H1 (cell line): ENCODE data around the gene TPMT. TPM values are rescaled to one million over a fixed set of nuclear protein-coding genes. Genes with fewer than 3 reads are reported as not detected.
A peak's percentile ranks its signal among the peaks of the same experiment; 100 is the strongest.

Source experiments
- CTCF ChIA-PET: fragments of 300-600 bp; sonication (Branson Sonifier 250); formaldehyde crosslinking; loops from one replicate; lab custom pipeline; 2021; ENCODE audit not compliant: partially characterized antibody; lab: Charles Lee
- POLR2A ChIA-PET: fragments of 300-600 bp; sonication (Branson Sonifier 250); formaldehyde crosslinking; loops from one replicate; lab custom pipeline; 2021; ENCODE audit warnings: inconsistent platforms; ENCODE audit not compliant: partially characterized antibody; lab: Charles Lee
- DNase-seq, 2 experiments: peaks; one replicate each; pipeline versions ENCODE4 v3.0.0 to v3.0.0-alpha.2; 2010 to 2022; ENCODE audit warnings: low spot score in 2 of 2, low read depth in 1 of 2, mixed read lengths in 1 of 2
- FAIRE-seq: peaks from 2 replicates; lab custom pipeline; 2011; peaks lifted over from hg19 to GRCh38; lab: Jason Lieb, UNC
- H2AFZ ChIP-seq: 2 replicates; pipeline ENCODE4 v1.8.1; 2012; ENCODE audit warnings: low read length, inconsistent platforms
- H2AK5ac ChIP-seq: 2 replicates; pipeline ENCODE4 v1.6.1; 2013; ENCODE audit warnings: low read depth, low read length
- H2BK120ac ChIP-seq: replicated peaks from 2 replicates; pipeline ENCODE3; 2013; ENCODE audit warnings: low read depth, low read length, inconsistent platforms
- H2BK12ac ChIP-seq: 2 replicates; pipeline ENCODE4 v1.6.1; 2013; ENCODE audit warnings: low read depth, low read length
- H2BK15ac ChIP-seq: 2 replicates; pipeline ENCODE4 v1.6.1; 2013; ENCODE audit warnings: low read length
- H2BK20ac ChIP-seq: 2 replicates; pipeline ENCODE4 v1.6.1; 2013; ENCODE audit warnings: low read length
- H2BK5ac ChIP-seq: 2 replicates; pipeline ENCODE4 v1.6.1; 2013; ENCODE audit warnings: low read depth, low read length
- H3K14ac ChIP-seq: 2 replicates; pipeline ENCODE4 v1.6.1; 2013; ENCODE audit warnings: inconsistent platforms; ENCODE audit not compliant: insufficient read length
- H3K18ac ChIP-seq: 2 replicates; pipeline ENCODE4 v1.6.1; 2013; ENCODE audit warnings: low read length; ENCODE audit errors: extremely low read depth
- H3K23ac ChIP-seq: 2 replicates; pipeline ENCODE4 v1.6.1; 2013; ENCODE audit warnings: inconsistent platforms; ENCODE audit not compliant: insufficient read length
- H3K23me2 ChIP-seq: 2 replicates; pipeline ENCODE4 v1.6.1; 2013; ENCODE audit warnings: low read depth, low read length
- H3K27ac ChIP-seq: 2 replicates; pipeline ENCODE4 v1.6.1; 2011; ENCODE audit warnings: low read depth, low read length, inconsistent platforms
- H3K27me3 ChIP-seq, 4 experiments: replicated peaks in 1 of 4; 1 replicate in 1 of 4; 2 replicates in 3 of 4; pipeline versions ENCODE4 v1.6.1 to v1.8.1; 2011 to 2013; ENCODE audit warnings: low read length in 3 of 4, mild to moderate bottlenecking in 3 of 4, inconsistent platforms in 2 of 4, mixed read lengths in 2 of 4, moderate library complexity in 1 of 4; ENCODE audit not compliant: control insufficient read depth in 3 of 4, insufficient read depth in 3 of 4; ENCODE audit errors: extremely low read depth in 1 of 4
- H3K36me3 ChIP-seq, 4 experiments: 2 replicates each; pipeline versions ENCODE4 v1.6.1 to v1.8.1; 2011 to 2013; ENCODE audit warnings: mild to moderate bottlenecking in 4 of 4, low read length in 3 of 4, moderate library complexity in 2 of 4, control low read depth in 1 of 4, inconsistent platforms in 1 of 4; ENCODE audit not compliant: insufficient read depth in 4 of 4, control insufficient read depth in 2 of 4
- H3K4ac ChIP-seq: replicated peaks from 2 replicates; pipeline ENCODE3; 2013; ENCODE audit warnings: low read length, low read depth, mixed read lengths, inconsistent platforms; ENCODE audit not compliant: insufficient read length
- H3K4me1 ChIP-seq, 4 experiments: replicated peaks in 1 of 4; 1 replicate in 1 of 4; 2 replicates in 3 of 4; pipeline versions ENCODE4 v1.6.1 to v1.8.1; 2011 to 2013; ENCODE audit warnings: low read length in 3 of 4, inconsistent platforms in 2 of 4, mixed read lengths in 1 of 4; ENCODE audit not compliant: insufficient read depth in 4 of 4, control insufficient read depth in 3 of 4
- H3K4me2 ChIP-seq, 2 experiments: 2 replicates each; pipeline versions ENCODE4 v1.6.1 to v1.8.1; 2011 to 2013; ENCODE audit warnings: low read depth in 2 of 2, low read length in 2 of 2, control low read depth in 1 of 2, inconsistent platforms in 1 of 2, mild to moderate bottlenecking in 1 of 2; ENCODE audit not compliant: insufficient read depth in 1 of 2
- H3K4me3 ChIP-seq, 4 experiments: fragments of 200-600, 300-600 bp in 1 of 4; sonication (generic), shearing (Covaris generic), sonication (Bioruptor Twin) in 1 of 4; 2 replicates each; pipeline versions ENCODE4 v1.5.1 to v1.8.1; 2011 to 2016; ENCODE audit warnings: low read length in 4 of 4, low read depth in 3 of 4, control low read depth in 2 of 4, inconsistent platforms in 2 of 4, mild to moderate bottlenecking in 2 of 4, mixed read lengths in 1 of 4, moderate library complexity in 1 of 4; ENCODE audit not compliant: insufficient read depth in 2 of 4; ENCODE audit errors: extremely low read depth in 1 of 4
- H3K56ac ChIP-seq: replicated peaks from 2 replicates; pipeline ENCODE3; 2013; ENCODE audit warnings: low read depth, mild to moderate bottlenecking, mixed read lengths, low read length, inconsistent platforms; ENCODE audit not compliant: insufficient read length
- H3K79me1 ChIP-seq: 2 replicates; pipeline ENCODE4 v1.6.1; 2013; ENCODE audit warnings: low read depth, low read length, control low read depth
- H3K79me2 ChIP-seq, 2 experiments: 2 replicates each; pipeline versions ENCODE4 v1.6.1 to v1.8.1; 2012 to 2013; ENCODE audit warnings: low read length in 2 of 2, mild to moderate bottlenecking in 2 of 2, inconsistent platforms in 1 of 2; ENCODE audit not compliant: insufficient read depth in 2 of 2, control insufficient read depth in 1 of 2
- H3K9ac ChIP-seq, 4 experiments: replicated peaks in 1 of 4; 1 replicate in 1 of 4; 2 replicates in 3 of 4; pipeline versions ENCODE4 v1.6.1 to v1.8.1; 2011 to 2013; ENCODE audit warnings: low read depth in 3 of 4, low read length in 3 of 4, control low read depth in 2 of 4, mild to moderate bottlenecking in 2 of 4, moderate library complexity in 2 of 4, inconsistent platforms in 1 of 4; ENCODE audit errors: extremely low read depth in 1 of 4
- H3K9me3 ChIP-seq, 2 experiments: 2 replicates each; pipeline versions ENCODE4 v1.6.1 to v1.8.1; 2012 to 2013; ENCODE audit warnings: mild to moderate bottlenecking in 2 of 2, moderate library complexity in 2 of 2, control low read depth in 1 of 2, inconsistent platforms in 1 of 2, low read depth in 1 of 2, low read length in 1 of 2, mixed read lengths in 1 of 2; ENCODE audit not compliant: insufficient read depth in 2 of 2
- H4K20me1 ChIP-seq, 2 experiments: replicated peaks in 1 of 2; 2 replicates each; pipeline versions ENCODE3 to v1.8.1; 2011 to 2013; ENCODE audit warnings: inconsistent platforms in 2 of 2, low read length in 2 of 2, mild to moderate bottlenecking in 1 of 2; ENCODE audit not compliant: insufficient read depth in 2 of 2, control insufficient read depth in 1 of 2
- H4K5ac ChIP-seq: 2 replicates; pipeline ENCODE4 v1.6.1; 2013; ENCODE audit warnings: low read length, low read depth, mixed read lengths, inconsistent platforms; ENCODE audit not compliant: insufficient read length
- H4K8ac ChIP-seq: 2 replicates; pipeline ENCODE4 v1.8.0; 2013; ENCODE audit warnings: mild to moderate bottlenecking, moderate library complexity, low read length, inconsistent platforms; ENCODE audit not compliant: insufficient read depth; ENCODE audit errors: extremely low read depth
- H4K91ac ChIP-seq: replicated peaks from 2 replicates; pipeline ENCODE3; 2013; ENCODE audit warnings: low read length, mixed read lengths, inconsistent platforms; ENCODE audit not compliant: insufficient read length
- BCL11A ChIP-seq, 2 experiments: IDR thresholded peaks; one replicate each; pipeline ENCODE4 v1.6.1; 2011; ENCODE audit warnings: low read depth in 2 of 2, low read length in 2 of 2, mild to moderate bottlenecking in 2 of 2
- CBX8 ChIP-seq: fragments of 300-800, 300-1000 bp; sonication (generic); IDR thresholded peaks from 2 replicates; pipeline ENCODE4 v1.7.1; 2016; ENCODE audit warnings: low read depth, low read length, borderline replicate concordance
- E2F6 ChIP-seq: IDR thresholded peaks from 2 replicates; pipeline ENCODE4 v1.6.1; 2012; ENCODE audit warnings: inconsistent platforms
- FOSL1 ChIP-seq: IDR thresholded peaks from 2 replicates; pipeline ENCODE4 v1.6.1; 2011; ENCODE audit warnings: mild to moderate bottlenecking, low read depth, low read length, moderate library complexity; ENCODE audit not compliant: insufficient read depth
- HDAC6 ChIP-seq: IDR thresholded peaks from one replicate; pipeline ENCODE4 v1.7.1; 2012; ENCODE audit warnings: low read depth, mild to moderate bottlenecking, inconsistent platforms, low read length, moderate library complexity
- JUN ChIP-seq: IDR thresholded peaks from 2 replicates; pipeline ENCODE4 v1.6.1; 2011; ENCODE audit warnings: low read depth, mild to moderate bottlenecking, improper control_type of control experiment, low read length
- MAFK ChIP-seq: IDR thresholded peaks from 2 replicates; pipeline ENCODE4 v1.6.1; 2012; ENCODE audit warnings: low read depth, mild to moderate bottlenecking, improper control_type of control experiment, low read length
- MAX ChIP-seq: IDR thresholded peaks from 2 replicates; pipeline ENCODE4 v1.6.1; 2012; ENCODE audit warnings: inconsistent platforms
- NRF1 ChIP-seq: IDR thresholded peaks from 2 replicates; pipeline ENCODE4 v1.6.1; 2011; ENCODE audit warnings: mild to moderate bottlenecking, low read depth, low read length, improper control_type of control experiment
- POU5F1 ChIP-seq: IDR thresholded peaks from 2 replicates; pipeline ENCODE4 v1.6.1; 2011; ENCODE audit warnings: low read depth, mild to moderate bottlenecking, low read length, moderate library complexity
- RBBP5 ChIP-seq: IDR thresholded peaks from 2 replicates; pipeline ENCODE4 v1.7.1; 2012; ENCODE audit warnings: low read depth, mild to moderate bottlenecking, inconsistent platforms, low read length, moderate library complexity, borderline replicate concordance
- SIX5 ChIP-seq: IDR thresholded peaks from 2 replicates; pipeline ENCODE4 v1.6.1; 2011; ENCODE audit warnings: mild to moderate bottlenecking, low read depth, low read length
- TBP ChIP-seq: IDR thresholded peaks from 2 replicates; pipeline ENCODE4 v1.6.1; 2011; ENCODE audit warnings: low read depth, low read length, improper control_type of control experiment
- WGBS, 2 experiments: shearing (Covaris generic) in 1 of 2; methylation state at CpG; one replicate each; pipeline versions ENCODE4 v1.1.6 to v1.1.7; 2013 to 2015; ENCODE audit warnings: low lambda C conversion rate in 2 of 2, mixed read lengths in 2 of 2, inconsistent platforms in 1 of 2, low coverage in 1 of 2, missing lambda C conversion rate in 1 of 2; ENCODE audit not compliant: insufficient replicate concordance in 2 of 2, insufficient coverage in 1 of 2, insufficient read length in 1 of 2; ENCODE audit errors: extremely low coverage in 1 of 2, missing lambda C conversion rate in 1 of 2; 5-methylcytosine and 5-hydroxymethylcytosine counted together
- polyA plus RNA-seq, 7 experiments: library from polyadenylated mRNA; depleted of rRNA in 3 of 7; stranded (reverse) in 5 of 7; unstranded in 2 of 7; fragments of >200 nt in 5 of 7; fragments of 200-250 nt in 2 of 7; gene quantifications; 1 replicate in 5 of 7; 2 replicates in 1 of 7; 4 replicates in 1 of 7; pipeline versions ENCODE4 v1.2.1 to v1.2.3, GENCODE V29; 2011 to 2013; ENCODE audit warnings: missing spikeins in 2 of 7, mixed read lengths in 2 of 7
- total RNA-seq: library from RNA; stranded (reverse); fragmentation: NEBNext Ultra II Directional; extraction: Animal tissue kit (Norgen Biotek cat#: 25700); gene quantifications from 2 replicates; pipeline ENCODE4 v1.2.1, GENCODE V29; 2021

TPMT gene
- total and polyA plus RNA-seq, 2 of the 8 experiments (the other 6 are each of a cell fraction or from before 2014, with no cell fraction given), result 12.3 to 17.2 TPM

GRCh38 chr6:18183766-18184165 is 28.9 kb upstream of the TPMT start:
- DNase-seq (no peak), FAIRE-seq (no peak)
- Histone ChIP-seq H3K4me1 (peaks cover 4 to 15% (median 10%) of the 10 kb centered on the region in 4 experiments), H2AK5ac (no peak overlapping the region), H2BK5ac (no peak overlapping the region), H3K23ac (no peak overlapping the region), H3K56ac (no peak overlapping the region), H3K14ac (no peak overlapping the region), H3K36me3 (no peaks in the 10 kb centered on the region), H3K23me2 (no peaks in the 10 kb centered on the region), H3K4ac (no peak overlapping the region), H4K91ac (no peak overlapping the region), H2BK20ac (0 out of 2 replicates have a peak overlapping the region, but pooled peaks have one; percentile 55), H4K20me1 (no peaks in the 10 kb centered on the region), H3K27me3 (no peaks in the 10 kb centered on the region), H3K9me3 (no peaks in the 10 kb centered on the region), H3K27ac (no peak overlapping the region), H2BK120ac (no peak overlapping the region), H2AFZ (no peak overlapping the region), H4K5ac (no peak overlapping the region), H2BK15ac (no peak overlapping the region), H4K8ac (no peak overlapping the region), H3K4me3 (no peak overlapping the region), H3K9ac (no peak overlapping the region), H3K18ac (no peak overlapping the region), H3K4me2 (no peak overlapping the region), H3K79me1 (no peaks in the 10 kb centered on the region), H3K79me2 (no peaks in the 10 kb centered on the region), H2BK12ac (no peak overlapping the region)
- WGBS, 2 experiments, result 91% methylated on average over 4 of the region's 4 CpGs; no CpG with 5 or more reads in 1 of the 2 experiments
- ChIA-PET POLR2A (interaction anchor here (0.6 kb wide), 1 partner anchor 35 kb away, joined by 4 read pairs; no protein-coding TSS in a partner anchor), CTCF (no interaction called here)
- TF ChIP-seq JUN (no peak), SIX5 (no peak), HDAC6 (no peak), CBX8 (no peak), E2F6 (no peak), MAX (no peak), BCL11A (IDR thresholded peaks at IDR 0.05; ENCODE audit: low read depth in 2 of 2, low read length in 2 of 2) (no peak), TBP (no peak), RBBP5 (no peak), FOSL1 (no peak), NRF1 (no peak), MAFK (no peak), POU5F1 (no peak)
